Astrocyte (in vitro differentiated cells and primary cell): ENCODE results near the gene OS9. TPM values are rescaled to one million over a fixed set of nuclear protein-coding genes. Genes with fewer than 3 reads are reported as not detected.
A peak's percentile ranks its signal among the peaks of the same experiment; 100 is the strongest.

Experiments used
- DNase-seq: peaks from one replicate; pipeline ENCODE4 v3.0.0-alpha.2; 2010; ENCODE audit warnings: low read depth
- FAIRE-seq: peaks from 2 replicates; lab custom pipeline; 2011; peaks lifted over from hg19 to GRCh38; lab: Jason Lieb, UNC
- H2AFZ ChIP-seq: 2 replicates; pipeline ENCODE4 v1.6.0; 2012; ENCODE audit warnings: low read depth, low read length, inconsistent platforms
- H3K27ac ChIP-seq: 2 replicates; pipeline ENCODE4 v1.5.1; 2011; ENCODE audit warnings: low read depth, low read length, inconsistent platforms
- H3K27me3 ChIP-seq: 2 replicates; pipeline ENCODE4 v1.6.0; 2011; ENCODE audit warnings: low read length, inconsistent platforms; ENCODE audit not compliant: insufficient read depth
- H3K36me3 ChIP-seq: 2 replicates; pipeline ENCODE4 v1.5.1; 2011; ENCODE audit warnings: low read length, inconsistent platforms; ENCODE audit not compliant: insufficient read depth
- H3K4me1 ChIP-seq: 2 replicates; pipeline ENCODE4 v1.5.1; 2011; ENCODE audit warnings: low read length, inconsistent platforms; ENCODE audit not compliant: insufficient read depth
- H3K4me2 ChIP-seq: 2 replicates; pipeline ENCODE4 v1.6.0; 2012; ENCODE audit warnings: low read length, inconsistent platforms
- H3K4me3 ChIP-seq: 2 replicates; pipeline ENCODE4 v1.5.1; 2011; ENCODE audit warnings: low read depth, mild to moderate bottlenecking, low read length, inconsistent platforms; ENCODE audit not compliant: insufficient read depth
- H3K79me2 ChIP-seq: 2 replicates; pipeline ENCODE4 v1.6.0; 2012; ENCODE audit warnings: mild to moderate bottlenecking, low read length, inconsistent platforms; ENCODE audit not compliant: insufficient read depth
- H3K9ac ChIP-seq: 2 replicates; pipeline ENCODE4 v1.6.0; 2012; ENCODE audit warnings: mild to moderate bottlenecking, low read length, inconsistent platforms
- H3K9me3 ChIP-seq: 2 replicates; pipeline ENCODE4 v1.5.1; 2012; ENCODE audit warnings: low read depth, mild to moderate bottlenecking, low read length, inconsistent platforms; ENCODE audit not compliant: insufficient read depth
- H4K20me1 ChIP-seq: 2 replicates; pipeline ENCODE4 v1.6.0; 2012; ENCODE audit warnings: low read length, inconsistent platforms; ENCODE audit not compliant: insufficient read depth
- H3K27ac Mint-ChIP-seq: one replicate; pipeline ENCODE4 v1.8.0; 2021; ENCODE audit warnings: mild to moderate bottlenecking, mixed read lengths; ENCODE audit not compliant: unreplicated experiment
- H3K27me3 Mint-ChIP-seq: one replicate; pipeline ENCODE4 v1.8.0; 2021; ENCODE audit warnings: low read depth, mixed read lengths; ENCODE audit not compliant: unreplicated experiment
- H3K36me3 Mint-ChIP-seq: one replicate; pipeline ENCODE4 v1.8.0; 2021; ENCODE audit warnings: low read depth, mixed read lengths; ENCODE audit not compliant: unreplicated experiment
- H3K4me1 Mint-ChIP-seq: one replicate; pipeline ENCODE4 v1.8.0; 2021; ENCODE audit warnings: low read depth, mixed read lengths; ENCODE audit not compliant: unreplicated experiment
- H3K4me3 Mint-ChIP-seq: one replicate; pipeline ENCODE4 v1.8.0; 2021; ENCODE audit warnings: mild to moderate bottlenecking, moderate library complexity, mixed read lengths; ENCODE audit not compliant: unreplicated experiment
- H3K9me3 Mint-ChIP-seq: one replicate; pipeline ENCODE4 v1.8.0; 2021; ENCODE audit warnings: mild to moderate bottlenecking, mixed read lengths; ENCODE audit not compliant: unreplicated experiment
- CTCF ChIP-seq: IDR thresholded peaks from 2 replicates; pipeline ENCODE4 v1.5.1; 2011; ENCODE audit warnings: low read depth, mild to moderate bottlenecking, inconsistent platforms, low read length, moderate library complexity; ENCODE audit not compliant: insufficient read depth
- EZH2 ChIP-seq: IDR thresholded peaks from 2 replicates; pipeline ENCODE4 v1.6.1; 2012; ENCODE audit warnings: mild to moderate bottlenecking, low read length, inconsistent platforms; ENCODE audit not compliant: insufficient read depth
- total RNA-seq: library from RNA; stranded (reverse); gene quantifications from 2 replicates; pipeline ENCODE4 v1.2.1, GENCODE V29; 2021

The OS9 gene
- total RNA-seq, 1 donor from 2014 or later: 194 TPM

GRCh38 chr12:57732270-57732669 is 38.3 kb downstream of the OS9 start:
- H3K27ac ChIP-seq: no peak overlapping the region
- no peaks in the 10 kb centered on the region for H3K79me2 ChIP-seq
- H3K9me3 ChIP-seq: no peaks in the 10 kb centered on the region
- Mint-ChIP-seq H3K27ac (peak overlapping the region; percentile 60), H3K4me1 (peaks cover 16% of the 10 kb centered on the region), H3K27me3 (peaks cover 85% of the 10 kb centered on the region), H3K9me3 (peaks cover 13% of the 10 kb centered on the region), H3K36me3 (peaks cover 6% of the 10 kb centered on the region), H3K4me3 (no peak overlapping the region)
- peaks cover 62% of the 10 kb centered on the region for H3K27me3 ChIP-seq
- DNase-seq (no peak), FAIRE-seq (no peak)
- H3K4me1 ChIP-seq: peaks cover 4% of the 10 kb centered on the region
- H3K4me3 ChIP-seq: no peak overlapping the region
- peaks cover 16% of the 10 kb centered on the region for H4K20me1 ChIP-seq
- no peak overlapping the region for H3K4me2 ChIP-seq
- TF ChIP-seq EZH2: no peak
- no peak for TF ChIP-seq CTCF
- H3K36me3 ChIP-seq: no peaks in the 10 kb centered on the region
- no peak overlapping the region for H3K9ac ChIP-seq
- no peak overlapping the region for H2AFZ ChIP-seq

GRCh38 chr12:57732726-57733593 is 39.0 kb downstream of the OS9 start:
- no peak overlapping the region for H3K4me3 ChIP-seq
- H3K27ac ChIP-seq: no peak overlapping the region
- H3K36me3 ChIP-seq: no peaks in the 10 kb centered on the region
- Mint-ChIP-seq H3K9me3 (peaks cover 10% of the 10 kb centered on the region), H3K36me3 (peaks cover 6% of the 10 kb centered on the region), H3K27ac (peak overlapping the region; percentile 60), H3K4me3 (no peak overlapping the region), H3K27me3 (peaks cover 79% of the 10 kb centered on the region), H3K4me1 (peaks cover 16% of the 10 kb centered on the region)
- no peak overlapping the region for H2AFZ ChIP-seq
- DNase-seq: no peak
- TF ChIP-seq CTCF (no peak), EZH2 (no peak)
- H3K4me2 ChIP-seq: no peak overlapping the region
- H3K9ac ChIP-seq: no peak overlapping the region
- H3K27me3 ChIP-seq: peaks cover 60% of the 10 kb centered on the region
- no peaks in the 10 kb centered on the region for H3K79me2 ChIP-seq
- H4K20me1 ChIP-seq: peaks cover 12% of the 10 kb centered on the region
- no peaks in the 10 kb centered on the region for H3K9me3 ChIP-seq
- peaks cover 9% of the 10 kb centered on the region for H3K4me1 ChIP-seq
- no peak for FAIRE-seq

- FAIRE-seq (no peak), DNase-seq (no peak)
- Histone ChIP-seq H2AFZ (no peak overlapping the region), H4K20me1 (peaks cover 11% of the 10 kb centered on the region), H3K4me2 (no peak overlapping the region), H3K9ac (no peak overlapping the region), H3K79me2 (no peaks in the 10 kb centered on the region), H3K4me1 (peaks cover 11% of the 10 kb centered on the region), H3K27ac (no peak overlapping the region), H3K9me3 (no peaks in the 10 kb centered on the region), H3K36me3 (no peaks in the 10 kb centered on the region), H3K4me3 (no peak overlapping the region), H3K27me3 (peaks cover 60% of the 10 kb centered on the region)
- peaks cover 5% of the 10 kb centered on the region for H3K9me3 Mint-ChIP-seq
- H3K4me3 Mint-ChIP-seq: no peak overlapping the region
- H3K27ac Mint-ChIP-seq: no peak overlapping the region
- no peak for TF ChIP-seq CTCF
- no peak for TF ChIP-seq EZH2
- H3K27me3 Mint-ChIP-seq: peaks cover 72% of the 10 kb centered on the region
- peaks cover 6% of the 10 kb centered on the region for H3K36me3 Mint-ChIP-seq
- peaks cover 16% of the 10 kb centered on the region for H3K4me1 Mint-ChIP-seq
Measured at GRCh38 chr12:57733928-57734327, 40.0 kb downstream of the OS9 start.
